OCI-LY3 (cell line): ENCODE results near the gene LPP.

ENCODE experiments used
- H2AFZ ChIP-seq: fragments of 200-600, 300-600 bp; shearing (Covaris generic); 2 replicates; pipeline ENCODE4 v1.6.0; 2014; ENCODE audit warnings: antibody characterized with exemption, low read depth, low read length
- H3K27ac ChIP-seq: fragments of 200-600, 300-600 bp; sonication (generic); 2 replicates; pipeline ENCODE4 v1.5.1; 2014; ENCODE audit warnings: mild to moderate bottlenecking, low read length, moderate library complexity, mixed read lengths
- H3K27me3 ChIP-seq: fragments of 200-600, 300-600 bp; sonication (generic); 2 replicates; pipeline ENCODE4 v1.6.1; 2014; ENCODE audit warnings: low read depth, low read length, mixed read lengths
- H3K36me3 ChIP-seq: fragments of 200-600, 300-600 bp; sonication (generic); replicated peaks from 2 replicates; pipeline ENCODE3; 2014; ENCODE audit warnings: low read depth, low read length, mixed read lengths
- H3K4me1 ChIP-seq: fragments of 300-600, 200-600 bp; sonication (generic); 2 replicates; pipeline ENCODE4 v1.6.1; 2014; ENCODE audit warnings: low read length, mixed read lengths
- H3K4me2 ChIP-seq: fragments of 200-600, 300-600 bp; sonication (generic); 2 replicates; pipeline ENCODE4 v1.6.1; 2014; ENCODE audit warnings: low read length, mixed read lengths
- H3K4me3 ChIP-seq: fragments of 300-600, 200-600 bp; sonication (generic); 2 replicates; pipeline ENCODE4 v1.5.1; 2014; ENCODE audit warnings: antibody characterized with exemption, mild to moderate bottlenecking, low read length, moderate library complexity
- H3K79me2 ChIP-seq: fragments of 300-600, 200-600 bp; shearing (Covaris generic); 2 replicates; pipeline ENCODE4 v1.6.1; 2014; ENCODE audit warnings: mild to moderate bottlenecking, low read length, mixed read lengths
- H3K9ac ChIP-seq: fragments of 300-600, 200-600 bp; shearing (Covaris generic); 2 replicates; pipeline ENCODE4 v1.6.0; 2014; ENCODE audit warnings: mild to moderate bottlenecking, low read length, moderate library complexity
- H3K9me3 ChIP-seq: fragments of 200-600, 300-600 bp; shearing (Covaris generic); 2 replicates; pipeline ENCODE4 v1.6.1; 2014; ENCODE audit warnings: low read length, mixed read lengths; ENCODE audit not compliant: insufficient read depth
- H4K20me1 ChIP-seq: fragments of 200-600, 300-600 bp; sonication (generic); 2 replicates; pipeline ENCODE4 v1.6.1; 2016; ENCODE audit warnings: low read length, mixed read lengths; ENCODE audit not compliant: insufficient read depth
- CTCF ChIP-seq: fragments of 200-600, 300-600 bp; sonication (generic); IDR thresholded peaks from 2 replicates; pipeline ENCODE4 v1.5.1; 2014; ENCODE audit warnings: antibody characterized with exemption, low read length, low read depth
- EZH2phosphoT487 ChIP-seq: fragments of 200-600 bp; shearing (Covaris generic); IDR thresholded peaks from 2 replicates; pipeline ENCODE4 v1.6.1; 2018; ENCODE audit warnings: antibody characterized with exemption, mixed run types, low read depth

LPP gene

GRCh38 chr3:188270423-188270972 is 116.5 kb downstream of the LPP start:
- H3K4me3 ChIP-seq: no peak overlapping the region
- no peak overlapping the region for H3K9ac ChIP-seq
- no peaks in the 10 kb centered on the region for H3K27me3 ChIP-seq
- H3K4me1 ChIP-seq: peaks cover 17% of the 10 kb centered on the region
- TF ChIP-seq CTCF (no peak), EZH2phosphoT487 (no peak)
- no peak overlapping the region for H3K27ac ChIP-seq
- H3K79me2 ChIP-seq: no peaks in the 10 kb centered on the region
- H3K9me3 ChIP-seq: no peaks in the 10 kb centered on the region
- no peak overlapping the region for H2AFZ ChIP-seq
- no peaks in the 10 kb centered on the region for H4K20me1 ChIP-seq
- H3K4me2 ChIP-seq: peak overlapping the region; percentile 3; the same call in 1 of the 2 replicates
- H3K36me3 ChIP-seq: no peaks in the 10 kb centered on the region

- no peak for TF ChIP-seq CTCF
- TF ChIP-seq EZH2phosphoT487: no peak
- Histone ChIP-seq H4K20me1 (no peaks in the 10 kb centered on the region), H3K36me3 (no peaks in the 10 kb centered on the region), H3K79me2 (no peaks in the 10 kb centered on the region), H3K9me3 (no peaks in the 10 kb centered on the region), H3K27me3 (no peaks in the 10 kb centered on the region), H3K27ac (no peak overlapping the region), H3K4me3 (no peak overlapping the region), H3K4me1 (peaks cover 17% of the 10 kb centered on the region), H2AFZ (no peak overlapping the region), H3K9ac (no peak overlapping the region), H3K4me2 (no peak overlapping the region)
Observed at GRCh38 chr3:188271226-188271914, 117.4 kb downstream of the LPP start.

- H3K4me3 ChIP-seq: no peak overlapping the region
- H3K36me3 ChIP-seq: no peaks in the 10 kb centered on the region
- peaks cover 17% of the 10 kb centered on the region for H3K4me1 ChIP-seq
- no peak overlapping the region for H3K4me2 ChIP-seq
- H3K79me2 ChIP-seq: no peaks in the 10 kb centered on the region
- H3K9me3 ChIP-seq: no peaks in the 10 kb centered on the region
- no peaks in the 10 kb centered on the region for H3K27me3 ChIP-seq
- H4K20me1 ChIP-seq: no peaks in the 10 kb centered on the region
- H2AFZ ChIP-seq: no peak overlapping the region
- no peak overlapping the region for H3K9ac ChIP-seq
- H3K27ac ChIP-seq: no peak overlapping the region
- TF ChIP-seq CTCF (no peak), EZH2phosphoT487 (no peak)
Observed at GRCh38 chr3:188272481-188273372, 118.8 kb downstream of the LPP start.

GRCh38 chr3:188274249-188274915 is 120.4 kb downstream of the LPP start:
- Histone ChIP-seq H3K4me3 (no peak overlapping the region), H3K4me1 (peaks cover 17% of the 10 kb centered on the region)

More at GRCh38 chr3:188274249-188274915, 120.4 kb downstream of the LPP start:
- no peak overlapping the region for H3K4me2 ChIP-seq
- no peak overlapping the region for H3K9ac ChIP-seq
- H3K9me3 ChIP-seq: no peaks in the 10 kb centered on the region
- H3K79me2 ChIP-seq: no peaks in the 10 kb centered on the region
- no peaks in the 10 kb centered on the region for H4K20me1 ChIP-seq
- no peak for TF ChIP-seq CTCF
- TF ChIP-seq EZH2phosphoT487: no peak
- H3K27ac ChIP-seq: no peak overlapping the region
- no peak overlapping the region for H2AFZ ChIP-seq
- H3K27me3 ChIP-seq: no peaks in the 10 kb centered on the region
- H3K36me3 ChIP-seq: no peaks in the 10 kb centered on the region
